ENCODE results near the gene CCSER1.

Gene CCSER1

GRCh38 chr4:91600301-91600700, 1473.1 kb downstream of the CCSER1 start:
- H3K4me3 ChIP-seq (ENCODE audit: low read length, poor library complexity, severe bottlenecking), result no peak overlapping the region

GRCh38 chr4:91601401-91601800, 1474.2 kb downstream of the CCSER1 start:
- Histone ChIP-seq H3K27me3 (ENCODE audit: insufficient read depth, low read length, poor library complexity, severe bottlenecking) (no peaks in the 10 kb centered on the region), H3K9ac (ENCODE audit: low read depth, low read length, poor library complexity, severe bottlenecking) (no peak overlapping the region), H3K79me2 (ENCODE audit: insufficient read depth, low read length) (no peaks in the 10 kb centered on the region), H3K4me2 (ENCODE audit: low read depth, low read length, poor library complexity, severe bottlenecking) (no peak overlapping the region), H3K36me3 (ENCODE audit: insufficient read depth, low read length) (no peaks in the 10 kb centered on the region), H3K4me3 (ENCODE audit: low read length, poor library complexity, severe bottlenecking) (no peak overlapping the region), H2AFZ (ENCODE audit: low read length) (no peak overlapping the region), H3K9me3 (ENCODE audit: insufficient read depth, low read depth, low read length) (no peaks in the 10 kb centered on the region), H3K9me2 (replicated peaks; ENCODE audit: low read depth, low read length) (no peaks in the 10 kb centered on the region), H3F3A (ENCODE audit: low read depth) (no peaks in the 10 kb centered on the region), H4K20me1 (ENCODE audit: insufficient read depth, low read length, poor library complexity, severe bottlenecking) (no peaks in the 10 kb centered on the region), H3K4me1 (ENCODE audit: insufficient read depth, low read length, poor library complexity, severe bottlenecking) (no peaks in the 10 kb centered on the region)
- TF ChIP-seq EZH2phosphoT487 (IDR thresholded peaks at IDR 0.05; ENCODE audit: borderline replicate concordance) (no peak), CTCF (conservative IDR thresholded peaks at IDR 0.05; ENCODE audit: low read length) (no peak)

More at GRCh38 chr4:91600301-91600700, 1473.1 kb downstream of the CCSER1 start:
- Histone ChIP-seq H3K4me1 (ENCODE audit: insufficient read depth, low read length, poor library complexity, severe bottlenecking) (no peaks in the 10 kb centered on the region), H3F3A (ENCODE audit: low read depth) (no peaks in the 10 kb centered on the region), H3K4me2 (ENCODE audit: low read depth, low read length, poor library complexity, severe bottlenecking) (no peak overlapping the region), H3K9ac (ENCODE audit: low read depth, low read length, poor library complexity, severe bottlenecking) (no peak overlapping the region), H3K9me3 (ENCODE audit: insufficient read depth, low read depth, low read length) (no peaks in the 10 kb centered on the region), H3K36me3 (ENCODE audit: insufficient read depth, low read length) (no peaks in the 10 kb centered on the region), H3K79me2 (ENCODE audit: insufficient read depth, low read length) (no peaks in the 10 kb centered on the region), H2AFZ (ENCODE audit: low read length) (no peak overlapping the region), H3K9me2 (replicated peaks; ENCODE audit: low read depth, low read length) (no peaks in the 10 kb centered on the region), H4K20me1 (ENCODE audit: insufficient read depth, low read length, poor library complexity, severe bottlenecking) (no peaks in the 10 kb centered on the region), H3K27me3 (ENCODE audit: insufficient read depth, low read length, poor library complexity, severe bottlenecking) (no peaks in the 10 kb centered on the region)
- no peak for TF ChIP-seq CTCF (conservative IDR thresholded peaks at IDR 0.05; ENCODE audit: low read length)
- TF ChIP-seq EZH2phosphoT487 (IDR thresholded peaks at IDR 0.05; ENCODE audit: borderline replicate concordance), result no peak

DNA sequence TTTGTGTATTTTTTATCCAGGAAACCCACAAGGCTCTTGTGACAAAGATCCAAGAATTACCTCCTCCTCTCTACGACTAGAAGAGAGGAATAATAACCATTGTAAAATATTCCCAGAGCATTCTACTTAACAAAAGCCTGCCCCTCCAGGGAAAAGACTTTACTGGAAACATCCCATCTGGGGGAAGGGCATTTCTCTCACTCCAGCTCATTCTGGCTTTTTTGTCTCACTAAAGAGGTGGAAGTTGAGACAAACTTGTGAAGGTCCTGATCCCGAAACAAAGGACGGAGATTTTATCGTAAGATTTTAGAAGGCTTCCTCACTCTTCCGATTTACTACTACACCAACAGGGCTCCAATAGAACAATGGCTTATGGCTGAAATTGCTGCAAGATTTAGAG, 1484.6 kb downstream of the CCSER1 start:
- Histone ChIP-seq H3K4me2 (ENCODE audit: low read depth, low read length, poor library complexity, severe bottlenecking) (no peak overlapping the region), H3K36me3 (ENCODE audit: insufficient read depth, low read length) (no peaks in the 10 kb centered on the region), H3K27me3 (ENCODE audit: insufficient read depth, low read length, poor library complexity, severe bottlenecking) (no peaks in the 10 kb centered on the region), H3K79me2 (ENCODE audit: insufficient read depth, low read length) (no peaks in the 10 kb centered on the region), H4K20me1 (ENCODE audit: insufficient read depth, low read length, poor library complexity, severe bottlenecking) (no peaks in the 10 kb centered on the region), H3K4me1 (ENCODE audit: insufficient read depth, low read length, poor library complexity, severe bottlenecking) (no peaks in the 10 kb centered on the region), H3K4me3 (ENCODE audit: low read length, poor library complexity, severe bottlenecking) (no peak overlapping the region), H2AFZ (ENCODE audit: low read length) (no peak overlapping the region), H3K9me3 (ENCODE audit: insufficient read depth, low read depth, low read length) (0 out of 2 replicates have a peak, but pooled peaks cover 3% of the 10 kb centered on the region), H3K9ac (ENCODE audit: low read depth, low read length, poor library complexity, severe bottlenecking) (no peak overlapping the region), H3F3A (ENCODE audit: low read depth) (no peaks in the 10 kb centered on the region), H3K9me2 (replicated peaks; ENCODE audit: low read depth, low read length) (no peaks in the 10 kb centered on the region)
- TF ChIP-seq EZH2phosphoT487 (IDR thresholded peaks at IDR 0.05; ENCODE audit: borderline replicate concordance) (no peak), CTCF (conservative IDR thresholded peaks at IDR 0.05; ENCODE audit: low read length) (no peak)

Data from Loucy (cell line).